ENCODE measurements around the gene EIF4G3.

DNA sequence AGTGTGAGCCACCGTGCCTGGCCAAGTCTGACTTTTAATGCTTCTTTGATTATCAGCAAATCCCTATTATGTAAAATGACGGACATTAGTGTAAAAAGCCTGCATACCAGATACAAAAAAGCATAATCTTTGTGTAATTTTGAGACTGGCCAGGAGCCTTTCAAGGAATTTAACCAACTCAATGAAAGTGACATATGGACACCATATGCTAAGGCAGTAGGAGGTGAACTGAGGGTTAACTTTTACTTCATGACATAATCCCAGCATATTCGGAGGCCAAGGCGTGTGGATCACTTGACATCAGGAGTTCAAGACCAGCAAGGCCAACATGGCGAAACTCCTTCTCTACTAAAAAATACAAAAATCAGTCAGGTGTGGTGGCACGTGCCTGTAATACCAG, 94.6 kb downstream of the EIF4G3 start:
- TF ChIP-seq POLR2AphosphoS5 (IDR thresholded peaks at IDR 0.05; ENCODE audit: low read depth, low read length) (no peak), TAF1 (IDR thresholded peaks at IDR 0.05; ENCODE audit: borderline replicate concordance, insufficient read depth, low read length) (no peak), SIN3A (IDR thresholded peaks at IDR 0.05; ENCODE audit: borderline replicate concordance, insufficient read depth, low read length) (no peak)
- TF ChIP-seq, protein P1, sequence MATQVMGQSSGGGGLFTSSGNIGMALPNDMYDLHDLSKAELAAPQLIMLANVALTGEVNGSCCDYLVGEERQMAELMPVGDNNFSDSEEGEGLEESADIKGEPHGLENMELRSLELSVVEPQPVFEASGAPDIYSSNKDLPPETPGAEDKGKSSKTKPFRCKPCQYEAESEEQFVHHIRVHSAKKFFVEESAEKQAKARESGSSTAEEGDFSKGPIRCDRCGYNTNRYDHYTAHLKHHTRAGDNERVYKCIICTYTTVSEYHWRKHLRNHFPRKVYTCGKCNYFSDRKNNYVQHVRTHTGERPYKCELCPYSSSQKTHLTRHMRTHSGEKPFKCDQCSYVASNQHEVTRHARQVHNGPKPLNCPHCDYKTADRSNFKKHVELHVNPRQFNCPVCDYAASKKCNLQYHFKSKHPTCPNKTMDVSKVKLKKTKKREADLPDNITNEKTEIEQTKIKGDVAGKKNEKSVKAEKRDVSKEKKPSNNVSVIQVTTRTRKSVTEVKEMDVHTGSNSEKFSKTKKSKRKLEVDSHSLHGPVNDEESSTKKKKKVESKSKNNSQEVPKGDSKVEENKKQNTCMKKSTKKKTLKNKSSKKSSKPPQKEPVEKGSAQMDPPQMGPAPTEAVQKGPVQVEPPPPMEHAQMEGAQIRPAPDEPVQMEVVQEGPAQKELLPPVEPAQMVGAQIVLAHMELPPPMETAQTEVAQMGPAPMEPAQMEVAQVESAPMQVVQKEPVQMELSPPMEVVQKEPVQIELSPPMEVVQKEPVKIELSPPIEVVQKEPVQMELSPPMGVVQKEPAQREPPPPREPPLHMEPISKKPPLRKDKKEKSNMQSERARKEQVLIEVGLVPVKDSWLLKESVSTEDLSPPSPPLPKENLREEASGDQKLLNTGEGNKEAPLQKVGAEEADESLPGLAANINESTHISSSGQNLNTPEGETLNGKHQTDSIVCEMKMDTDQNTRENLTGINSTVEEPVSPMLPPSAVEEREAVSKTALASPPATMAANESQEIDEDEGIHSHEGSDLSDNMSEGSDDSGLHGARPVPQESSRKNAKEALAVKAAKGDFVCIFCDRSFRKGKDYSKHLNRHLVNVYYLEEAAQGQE (IDR thresholded peaks at IDR 0.05; ENCODE audit: insufficient read depth in 1 of 2, low read depth in 2 of 2, low read length in 2 of 2): no peak
